GM23248 (cell line): ENCODE results near the gene FOXR1.

Experiments used
- EZH2 ChIP-seq: fragments of 200-600 bp; sonication (generic); IDR thresholded peaks from 2 replicates; pipeline ENCODE4 v1.6.1; 2018; ENCODE audit warnings: antibody characterized with exemption, mild to moderate bottlenecking; ENCODE audit not compliant: insufficient read depth, poor library complexity, severe bottlenecking
- EZH2phosphoT487 ChIP-seq: fragments of 200-600 bp; sonication (generic); IDR thresholded peaks from 2 replicates; pipeline ENCODE4 v1.6.1; 2018; ENCODE audit warnings: antibody characterized with exemption, moderate library complexity, mild to moderate bottlenecking, low read depth; ENCODE audit not compliant: insufficient read depth

DNA sequence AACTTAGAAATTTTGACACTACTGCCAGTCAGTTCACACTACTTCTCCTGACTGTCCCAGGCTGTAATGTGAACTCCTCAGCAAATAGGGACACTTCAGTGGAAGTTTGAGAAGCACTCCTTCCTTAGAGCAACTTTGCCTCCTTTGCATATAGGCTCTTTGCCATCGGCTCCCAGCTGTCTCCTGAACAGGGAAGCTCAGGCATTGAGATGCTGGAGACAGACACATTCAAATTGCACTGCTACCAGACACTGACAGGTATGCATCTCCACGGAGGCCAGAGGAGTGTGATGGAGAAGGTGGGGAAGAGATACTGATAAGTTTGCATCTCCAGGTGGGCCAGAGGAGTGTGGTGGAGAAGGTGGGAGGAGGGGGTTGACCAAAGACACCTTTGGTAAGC lies 48.4 kb downstream of the FOXR1 start:
- no peak for TF ChIP-seq EZH2
- TF ChIP-seq EZH2phosphoT487: no peak
